IPS DF 6.9 (cell line): ENCODE measurements around the gene TEDDM1.

Experiments
- DNase-seq: peaks from one replicate; pipeline ENCODE4 v3.0.0-alpha.2; 2013; ENCODE audit warnings: low read depth, low spot score
- H3K27ac ChIP-seq: one replicate; pipeline ENCODE4 v1.5.1; 2013; ENCODE audit warnings: low read length, control low read depth
- H3K27me3 ChIP-seq: 2 replicates; pipeline ENCODE4 v1.6.1; 2013; ENCODE audit warnings: mild to moderate bottlenecking, low read length; ENCODE audit not compliant: control insufficient read depth, insufficient read depth
- H3K36me3 ChIP-seq: 2 replicates; pipeline ENCODE4 v1.6.1; 2013; ENCODE audit warnings: low read length; ENCODE audit not compliant: control insufficient read depth, insufficient read depth
- H3K4me1 ChIP-seq: 2 replicates; pipeline ENCODE4 v1.6.1; 2013; ENCODE audit warnings: low read length; ENCODE audit not compliant: control insufficient read depth, insufficient read depth
- H3K4me3 ChIP-seq: 2 replicates; pipeline ENCODE4 v1.5.1; 2013; ENCODE audit warnings: mild to moderate bottlenecking, low read length
- H3K9me3 ChIP-seq: 2 replicates; pipeline ENCODE4 v1.6.1; 2013; ENCODE audit warnings: low read length, inconsistent platforms; ENCODE audit not compliant: control insufficient read depth, insufficient read depth
- WGBS: extraction: QIAGEN DNeasy Blood & Tissue Kit; methylation state at CpG from one replicate; pipeline ENCODE4 v1.1.7; 2013; ENCODE audit warnings: mixed read lengths, missing lambda C conversion rate; ENCODE audit not compliant: insufficient read length, insufficient coverage; 5-methylcytosine and 5-hydroxymethylcytosine counted together

Gene TEDDM1

GRCh38 chr1:182359645-182360044 lies 40.8 kb downstream of the TEDDM1 start:
- Histone ChIP-seq H3K4me3 (no peak overlapping the region), H3K27ac (no peak overlapping the region), H3K4me1 (peaks cover 6% of the 10 kb centered on the region; the same call in 1 of the 2 replicates), H3K9me3 (no peaks in the 10 kb centered on the region), H3K36me3 (no peaks in the 10 kb centered on the region), H3K27me3 (no peaks in the 10 kb centered on the region)
- no peak for DNase-seq
- WGBS: no CpG with 5 or more reads among the region's 7 CpGs

- no peak overlapping the region for H3K4me3 ChIP-seq
- peaks cover 4% of the 10 kb centered on the region; the same call in 1 of the 2 replicates for H3K4me1 ChIP-seq
- no peaks in the 10 kb centered on the region for H3K9me3 ChIP-seq
- no peaks in the 10 kb centered on the region for H3K36me3 ChIP-seq
- H3K27me3 ChIP-seq: no peaks in the 10 kb centered on the region
- no peak for DNase-seq
- no peak overlapping the region for H3K27ac ChIP-seq
- WGBS: no CpG with 5 or more reads among the region's 4 CpGs
Observed at GRCh38 chr1:182357913-182358312, 42.6 kb downstream of the TEDDM1 start.

GRCh38 chr1:182357171-182357570 lies 43.3 kb downstream of the TEDDM1 start:
- no CpG with 5 or more reads among the region's 2 CpGs for WGBS
- Histone ChIP-seq H3K36me3 (no peaks in the 10 kb centered on the region), H3K9me3 (no peaks in the 10 kb centered on the region), H3K4me3 (no peak overlapping the region), H3K27ac (no peak overlapping the region), H3K27me3 (no peaks in the 10 kb centered on the region), H3K4me1 (peaks cover 3% of the 10 kb centered on the region; the same call in 1 of the 2 replicates)
- no peak for DNase-seq

GRCh38 chr1:182355723-182356098 lies 44.8 kb downstream of the TEDDM1 start:
- no CpG with 5 or more reads among the region's 2 CpGs for WGBS

GRCh38 chr1:182351790-182352364 lies 48.6 kb downstream of the TEDDM1 start:
- Histone ChIP-seq H3K36me3 (no peaks in the 10 kb centered on the region), H3K9me3 (no peaks in the 10 kb centered on the region), H3K27me3 (no peaks in the 10 kb centered on the region), H3K4me1 (no peaks in the 10 kb centered on the region), H3K4me3 (no peak overlapping the region), H3K27ac (no peak overlapping the region)
- no CpG with 5 or more reads among the region's 1 CpG for WGBS
- no peak for DNase-seq

More at GRCh38 chr1:182355723-182356098, 44.8 kb downstream of the TEDDM1 start:
- no peaks in the 10 kb centered on the region for H3K36me3 ChIP-seq
- no peak overlapping the region for H3K4me3 ChIP-seq
- H3K27ac ChIP-seq: no peak overlapping the region
- no peaks in the 10 kb centered on the region for H3K27me3 ChIP-seq
- no peak for DNase-seq
- no peaks in the 10 kb centered on the region for H3K9me3 ChIP-seq
- H3K4me1 ChIP-seq: peaks cover 3% of the 10 kb centered on the region; the same call in 1 of the 2 replicates

DNA sequence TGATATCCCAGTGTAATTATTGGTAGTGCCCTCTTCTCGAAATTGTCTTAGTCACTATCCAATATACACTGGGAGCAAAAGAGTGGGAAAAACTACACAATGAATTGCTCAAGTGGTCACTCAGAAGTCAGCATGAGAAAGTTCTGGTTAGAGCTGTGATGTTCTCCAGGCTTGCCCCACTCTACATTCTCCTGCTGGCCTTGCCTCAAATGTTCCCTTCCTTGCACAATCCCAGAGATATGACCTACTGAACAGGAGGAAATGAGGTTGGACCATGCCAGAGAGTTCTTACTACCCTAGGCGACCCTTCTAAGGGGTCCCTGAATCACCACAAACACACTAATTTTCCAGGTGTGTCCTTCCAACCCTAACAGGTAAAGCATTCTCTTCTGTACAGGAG lies 49.6 kb downstream of the TEDDM1 start:
- no CpG with 5 or more reads among the region's 2 CpGs for WGBS
- H3K27me3 ChIP-seq: no peaks in the 10 kb centered on the region

GRCh38 chr1:182348961-182349747 lies 51.3 kb downstream of the TEDDM1 start:
- Histone ChIP-seq H3K27ac (no peak overlapping the region), H3K4me1 (no peaks in the 10 kb centered on the region), H3K36me3 (no peaks in the 10 kb centered on the region), H3K9me3 (no peaks in the 10 kb centered on the region), H3K27me3 (no peaks in the 10 kb centered on the region), H3K4me3 (no peak overlapping the region)
- no CpG with 5 or more reads among the region's 6 CpGs for WGBS
- no peak for DNase-seq

More for the DNA sequence above, 49.6 kb downstream of the TEDDM1 start:
- Histone ChIP-seq H3K27ac (no peak overlapping the region), H3K36me3 (no peaks in the 10 kb centered on the region), H3K4me3 (no peak overlapping the region), H3K9me3 (no peaks in the 10 kb centered on the region), H3K4me1 (no peaks in the 10 kb centered on the region)
- DNase-seq: no peak
